ENCODE results near the gene ENTR1. TPM values are rescaled to one million over a fixed set of nuclear protein-coding genes. Genes with fewer than 3 reads are reported as not detected.

Gene ENTR1
- total and polyA plus RNA-seq, 10 of the 15 experiments (the other 5 are each of a cell fraction or from before 2014, with no cell fraction given) = 8.2 to 96.4 (median 41.1) TPM

DNA sequence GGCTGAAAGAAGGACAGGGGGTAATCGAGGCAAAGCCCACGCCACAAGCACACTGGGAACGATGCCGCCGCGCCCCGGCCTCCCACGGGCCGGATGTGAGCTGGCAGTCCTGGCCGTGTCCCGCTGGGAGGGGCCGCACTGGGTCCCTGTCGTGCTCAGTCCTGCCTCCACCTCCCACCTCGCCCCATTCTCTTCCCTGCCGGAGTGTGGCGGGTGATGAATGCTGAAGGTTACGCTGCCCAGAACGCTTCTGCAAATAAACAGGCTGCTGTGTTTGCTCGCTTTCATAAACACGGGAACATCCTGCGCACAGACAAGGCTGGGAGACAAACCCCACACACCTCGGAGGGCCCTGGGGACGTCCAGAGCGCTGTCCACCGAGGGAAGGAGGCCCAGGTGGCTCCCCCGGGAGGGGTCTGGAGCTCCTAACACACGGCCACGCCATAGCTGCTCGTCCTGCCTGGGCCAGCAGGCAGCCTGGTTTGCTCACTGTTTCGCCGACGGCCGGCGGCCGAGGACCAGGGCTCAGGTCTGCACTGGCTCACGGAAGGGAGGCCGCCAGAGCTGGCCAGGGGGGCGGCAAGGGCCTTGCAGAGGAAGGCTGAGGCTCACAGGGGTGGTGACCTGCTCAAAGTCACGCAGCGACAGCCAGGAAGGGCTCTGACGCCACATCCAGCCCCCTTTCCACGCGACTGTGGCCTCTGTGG, 49.2 kb downstream of the ENTR1 start:
- Histone ChIP-seq H3K27ac (ENCODE audit: control insufficient read depth, insufficient read depth) (no peak overlapping the region), H3K9me3 (replicated peaks; ENCODE audit: control insufficient read depth, insufficient read depth, low read length) (no peaks in the 10 kb centered on the region; the same call in 2 of the 3 replicates), H3K36me3 (ENCODE audit: control insufficient read depth in 2 of 2, insufficient read depth in 2 of 2, low read length in 1 of 2) (no peaks in the 10 kb centered on the region), H3K4me1 (ENCODE audit: control insufficient read depth, insufficient read depth, low read length) (peaks cover 10% of the 10 kb centered on the region), H3K4me2 (ENCODE audit: control insufficient read depth, insufficient read depth) (no peak overlapping the region), H4K20me1 (ENCODE audit: control insufficient read depth, insufficient read depth) (no peaks in the 10 kb centered on the region), H3K79me2 (ENCODE audit: control insufficient read depth, insufficient read depth, low read length) (no peaks in the 10 kb centered on the region), H3K27me3 (replicated peaks in 1 of 2; ENCODE audit: control insufficient read depth in 2 of 2, insufficient read depth in 2 of 2, low read length in 1 of 2) (no peaks in the 10 kb centered on the region), H3K9ac (ENCODE audit: control insufficient read depth, insufficient read depth, low read length) (no peak overlapping the region), H2AFZ (ENCODE audit: control insufficient read depth, low read depth, low read length) (no peak overlapping the region), H3K4me3 (no peak overlapping the region)
- WGBS (ENCODE audit: insufficient coverage, insufficient replicate concordance, low lambda C conversion rate, missing lambda C conversion rate) = 85% methylated on average over 35 of the region's 43 CpGs
- intact Hi-C loops (cut with micrococcal nuclease; ENCODE audit: unreplicated experiment) = no loop called here
- ChIA-PET CTCF (no interaction called here), RAD21 (ENCODE audit: unreplicated experiment) (no interaction called here), POLR2A (no interaction called here), SMC1A (ENCODE audit: uncharacterized antibody, unreplicated experiment) (no interaction called here)
- in situ Hi-C loops (cut with MboI) = no loop called here
- BruUV-seq (replicated peaks) = no TSS peak
- FAIRE-seq = no peak
- no peak for DNase-seq (ENCODE audit: low read depth, low spot score)
- no peak for ATAC-seq
- no peak for TF ChIP-seq MTA2 (IDR thresholded peaks at IDR 0.05; ENCODE audit: low read depth)
- TF ChIP-seq ETV6 (conservative IDR thresholded peaks at IDR 0.05 in 1 of 2, IDR thresholded peaks at IDR 0.05 in 1 of 2; ENCODE audit: borderline replicate concordance in 1 of 2, low read depth in 1 of 2) = no peak
- no peak for TF ChIP-seq FOXM1 (IDR thresholded peaks at IDR 0.05; ENCODE audit: low read depth, low read length)
- TF ChIP-seq BRCA1 (IDR thresholded peaks at IDR 0.05; ENCODE audit: low read depth, low read length) = no peak
- TF ChIP-seq IKZF2 (IDR thresholded peaks at IDR 0.05) = no peak
- TF ChIP-seq, protein P1, sequence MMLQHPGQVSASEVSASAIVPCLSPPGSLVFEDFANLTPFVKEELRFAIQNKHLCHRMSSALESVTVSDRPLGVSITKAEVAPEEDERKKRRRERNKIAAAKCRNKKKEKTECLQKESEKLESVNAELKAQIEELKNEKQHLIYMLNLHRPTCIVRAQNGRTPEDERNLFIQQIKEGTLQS (IDR thresholded peaks at IDR 0.05; ENCODE audit: borderline replicate concordance, extremely low read depth, low read depth, low read length) = no peak
- no peak for TF ChIP-seq SIX5 (IDR thresholded peaks at IDR 0.05; ENCODE audit: low read depth, low read length, severe bottlenecking)

Data from GM12878 (cell line).